Dermis blood vessel endothelial cell (primary cell): ENCODE results near the gene PRAMEF8. TPM values are rescaled to one million over a fixed set of nuclear protein-coding genes. Genes with fewer than 3 reads are reported as not detected.
"Not testable (repeated sequence)": the region's sequence is repeated elsewhere in the genome, so short reads cannot be mapped to it uniquely, and the experiment has no call there.

Source experiments
- DNase-seq: peaks from one replicate; pipeline ENCODE4 v3.0.0; 2010
- total RNA-seq: library from RNA; depleted of rRNA; stranded (reverse); fragments of >200 nt; gene quantifications from 2 replicates; pipeline ENCODE4 v1.2.3, GENCODE V29; 2014

Gene PRAMEF8
- total RNA-seq = not detected in 2 replicates

GRCh38 chr1:13285037-13285436, at the start of gene PRAMEF8:
Gene PRAMEF8 (minus strand): TSS chr1:13285137. CDS start chr1:13284091, 1,046 bp downstream.
- DNase-seq = not testable (repeated sequence)

GRCh38 chr1:13315281-13315680, 30.3 kb upstream of the PRAMEF8 start, which contains the start of gene PRAMEF15:
Gene PRAMEF15 (plus strand): TSS chr1:13315581. CDS start chr1:13318408, 2,827 bp downstream.
- DNase-seq = not testable (repeated sequence)

- DNase-seq = not testable (repeated sequence)
Measured at GRCh38 chr1:13303239-13303638, 18.3 kb upstream of the PRAMEF8 start, which contains the start of gene PRAMEF33. Gene PRAMEF33 (plus strand): TSS chr1:13303539. CDS start chr1:13305955, 2,416 bp downstream.

- DNase-seq = not testable (repeated sequence)
Measured at GRCh38 chr1:13302197-13302596, 17.3 kb upstream of the PRAMEF8 start.

- DNase-seq = not testable (repeated sequence)
Measured at GRCh38 chr1:13298699-13299098, 13.8 kb upstream of the PRAMEF8 start.

- DNase-seq = not testable (repeated sequence)
Measured at GRCh38 chr1:13297216-13297931, 12.4 kb upstream of the PRAMEF8 start.

GRCh38 chr1:13289030-13289429, 4.1 kb upstream of the PRAMEF8 start:
- not testable (repeated sequence) for DNase-seq

GRCh38 chr1:13279617-13280016, 5.3 kb downstream of the PRAMEF8 start:
- DNase-seq = not testable (repeated sequence)

- DNase-seq = not testable (repeated sequence)
Measured at GRCh38 chr1:13277016-13277415, 7.9 kb downstream of the PRAMEF8 start.

- not testable (repeated sequence) for DNase-seq
Measured at GRCh38 chr1:13265124-13265523, 19.8 kb downstream of the PRAMEF8 start.

GRCh38 chr1:13253898-13254297, 31.0 kb downstream of the PRAMEF8 start, which contains the start of gene PRAMEF5:
Gene PRAMEF5 (plus strand): TSS chr1:13254198. CDS start chr1:13259269, 5,071 bp downstream.
- not testable (repeated sequence) for DNase-seq

- DNase-seq = not testable (repeated sequence)
Measured at GRCh38 chr1:13247122-13247521, 37.8 kb downstream of the PRAMEF8 start.

GRCh38 chr1:13246554-13246871, 38.4 kb downstream of the PRAMEF8 start:
- DNase-seq = not testable (repeated sequence)

- DNase-seq = not testable (repeated sequence)
Measured at GRCh38 chr1:13245841-13246553, 38.9 kb downstream of the PRAMEF8 start.

- DNase-seq = not testable (repeated sequence)
Measured at GRCh38 chr1:13243536-13244263, 41.2 kb downstream of the PRAMEF8 start.

- not testable (repeated sequence) for DNase-seq
Measured at GRCh38 chr1:13239633-13240032, 45.3 kb downstream of the PRAMEF8 start.

GRCh38 chr1:13237572-13237971, 47.4 kb downstream of the PRAMEF8 start:
- not testable (repeated sequence) for DNase-seq

GRCh38 chr1:13234057-13234456, 50.9 kb downstream of the PRAMEF8 start:
- DNase-seq = not testable (repeated sequence)

GRCh38 chr1:13232056-13232455, 52.9 kb downstream of the PRAMEF8 start:
- not testable (repeated sequence) for DNase-seq
